ENCODE measurements around the gene TBC1D2B. TPM values are rescaled to one million over a fixed set of nuclear protein-coding genes. Genes with fewer than 3 reads are reported as not detected.

TBC1D2B gene
- total and polyA plus RNA-seq, 2 donors (not counting 3 experiments of a cell fraction or from before 2014, with no cell fraction given): 30.8 to 46.1 TPM

DNA sequence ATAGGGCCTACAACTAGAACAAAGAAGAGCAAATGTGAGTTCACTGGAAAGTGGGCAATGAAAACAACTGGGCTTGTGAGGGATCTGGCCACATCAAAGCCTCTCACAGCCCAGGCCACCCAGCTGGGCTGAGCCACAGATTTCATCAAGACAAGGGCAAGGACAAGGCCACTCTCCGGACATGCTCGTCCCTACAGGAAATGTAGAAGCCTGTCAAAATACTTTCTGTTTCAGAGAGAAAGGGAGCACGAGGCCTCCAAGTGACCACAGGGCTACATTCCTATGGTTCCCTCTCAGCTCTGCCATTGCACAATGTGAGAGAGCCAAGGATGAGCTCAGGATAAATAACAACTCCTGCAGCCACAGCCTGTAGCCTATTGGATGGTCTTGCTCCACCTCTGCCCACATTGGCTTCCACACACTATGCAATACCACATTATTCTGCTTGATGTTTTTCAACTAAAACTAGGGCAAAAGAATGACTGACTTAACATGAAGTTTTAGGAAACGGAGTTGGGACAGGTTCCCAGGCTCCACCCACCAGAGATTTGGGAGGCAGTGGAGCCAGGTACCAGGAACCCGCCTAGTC lies 12.1 kb downstream of the TBC1D2B start:
- Histone ChIP-seq H3K79me2 (ENCODE audit: control insufficient read depth, insufficient read depth, low read length) (peaks cover 82% of the 10 kb centered on the region), H3K27ac (ENCODE audit: insufficient read depth, low read depth, low read length) (peak overlapping the region; percentile 27), H3K27me3 (ENCODE audit: control insufficient read depth in 2 of 2, insufficient read depth in 2 of 2, low read length in 2 of 2) (no peaks in the 10 kb centered on the region), H4K20me1 (replicated peaks; ENCODE audit: control insufficient read depth, extremely low read depth, insufficient read depth, low read length) (no peaks in the 10 kb centered on the region), H3K9me3 (replicated peaks; ENCODE audit: control insufficient read depth, insufficient read depth, low read length) (no peaks in the 10 kb centered on the region), H3K4me1 (ENCODE audit: control insufficient read depth, extremely low read depth, insufficient read depth, low read length) (peaks cover 61% of the 10 kb centered on the region), H3K9me1 (replicated peaks; ENCODE audit: control insufficient read depth, extremely low read depth, insufficient read depth, low read length) (no peaks in the 10 kb centered on the region), H2AFZ (ENCODE audit: low read depth, low read length) (no peak overlapping the region), H3K4me2 (ENCODE audit: insufficient read depth, low read length) (peak overlapping the region; percentile 39), H3K4me3 (replicated peaks in 1 of 3; ENCODE audit: insufficient read depth in 1 of 3, low read depth in 1 of 3, low read length in 3 of 3) (no peak overlapping the region), H3K9ac (replicated peaks; ENCODE audit: extremely low read depth, insufficient read depth, low read length) (peak overlapping the region; percentile 16), H3K36me3 (ENCODE audit: control insufficient read depth in 2 of 2, extremely low read depth in 1 of 2, insufficient read depth in 2 of 2, low read length in 2 of 2) (no peaks in the 10 kb centered on the region)
- DNase-seq (ENCODE audit: low read depth, low spot score) (peak; percentile 68), FAIRE-seq (peak; percentile 74)
- dilution Hi-C loops (cut with MboI; ENCODE audit: extremely low pct_ligation_motif_present, low sequenced_read_pairs) (no loop called here), intact Hi-C loops (cut with micrococcal nuclease) (loop anchor here (2.0 kb wide), 1 partner anchor 15 kb away; no protein-coding TSS in a partner anchor)
- POLR2A ChIA-PET: no interaction called here
- TF ChIP-seq EZH2 (IDR thresholded peaks at IDR 0.05; ENCODE audit: borderline replicate concordance, low read depth, low read length, severe bottlenecking) (no peak), FOS (IDR thresholded peaks at IDR 0.05; ENCODE audit: borderline replicate concordance, insufficient read depth, low read length) (no peak), POLR2AphosphoS5 (IDR thresholded peaks at IDR 0.05; ENCODE audit: insufficient read depth, low read depth, low read length) (peak; percentile 52)
- CTCF ChIA-PET: interaction anchor here (0.6 to 1.0 kb wide), 3 partner anchors 13 to 30 kb away, joined by 3 to 6 read pairs (median 3); no protein-coding TSS in a partner anchor
- no TSS peak for BruUV-seq (replicated peaks)

DNA sequence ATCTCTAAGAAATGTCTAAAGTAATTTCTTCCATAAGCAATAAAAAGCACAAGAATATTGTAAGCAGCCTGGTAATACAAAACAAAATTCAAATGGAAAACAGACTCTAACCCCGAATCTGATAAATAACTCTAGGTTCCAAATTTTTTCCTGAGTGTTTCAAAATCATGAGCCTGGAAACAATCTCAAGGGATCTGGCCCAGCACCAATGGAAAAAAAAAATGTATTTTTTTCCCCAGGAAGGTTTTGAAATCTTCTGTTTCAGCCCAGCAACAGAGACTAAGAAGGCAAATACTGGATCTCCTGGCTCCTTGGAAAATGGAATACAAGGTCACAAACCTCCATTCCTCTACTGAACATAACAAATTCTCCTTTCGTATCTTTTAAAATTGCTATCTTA lies 13.0 kb downstream of the TBC1D2B start:
- ChIA-PET CTCF (no interaction called here), POLR2A (no interaction called here)
- dilution Hi-C loops (cut with MboI; ENCODE audit: extremely low pct_ligation_motif_present, low sequenced_read_pairs) (no loop called here), intact Hi-C loops (cut with micrococcal nuclease) (loop anchor here (2.0 kb wide), 1 partner anchor 14 kb away; no protein-coding TSS in a partner anchor)
- Histone ChIP-seq H3K27ac (ENCODE audit: insufficient read depth, low read depth, low read length) (no peak overlapping the region), H2AFZ (ENCODE audit: low read depth, low read length) (no peak overlapping the region), H3K9ac (replicated peaks; ENCODE audit: extremely low read depth, insufficient read depth, low read length) (no peak overlapping the region), H3K79me2 (ENCODE audit: control insufficient read depth, insufficient read depth, low read length) (peaks cover 80% of the 10 kb centered on the region), H3K4me2 (ENCODE audit: insufficient read depth, low read length) (no peak overlapping the region), H3K36me3 (ENCODE audit: control insufficient read depth in 2 of 2, extremely low read depth in 1 of 2, insufficient read depth in 2 of 2, low read length in 2 of 2) (no peaks in the 10 kb centered on the region), H3K4me3 (replicated peaks in 1 of 3; ENCODE audit: insufficient read depth in 1 of 3, low read depth in 1 of 3, low read length in 3 of 3) (no peak overlapping the region), H3K4me1 (ENCODE audit: control insufficient read depth, extremely low read depth, insufficient read depth, low read length) (peaks cover 55% of the 10 kb centered on the region), H4K20me1 (replicated peaks; ENCODE audit: control insufficient read depth, extremely low read depth, insufficient read depth, low read length) (no peaks in the 10 kb centered on the region), H3K27me3 (ENCODE audit: control insufficient read depth in 2 of 2, insufficient read depth in 2 of 2, low read length in 2 of 2) (no peaks in the 10 kb centered on the region), H3K9me3 (replicated peaks; ENCODE audit: control insufficient read depth, insufficient read depth, low read length) (no peaks in the 10 kb centered on the region), H3K9me1 (replicated peaks; ENCODE audit: control insufficient read depth, extremely low read depth, insufficient read depth, low read length) (no peaks in the 10 kb centered on the region)
- DNase-seq (ENCODE audit: low read depth, low spot score) (no peak), FAIRE-seq (no peak)
- BruUV-seq (replicated peaks): no TSS peak
- TF ChIP-seq MYC (IDR thresholded peaks at IDR 0.05; ENCODE audit: low read depth, low read length) (no peak), FOS (IDR thresholded peaks at IDR 0.05; ENCODE audit: borderline replicate concordance, insufficient read depth, low read length) (no peak), JUN (IDR thresholded peaks at IDR 0.05; ENCODE audit: borderline replicate concordance, insufficient read depth, insufficient read length, low read depth) (no peak), POLR2AphosphoS5 (IDR thresholded peaks at IDR 0.05; ENCODE audit: insufficient read depth, low read depth, low read length) (no peak), POLR2A (IDR thresholded peaks at IDR 0.05; ENCODE audit: low read depth, low read length) (no peak), GATA2 (IDR thresholded peaks at IDR 0.05; ENCODE audit: insufficient read depth, insufficient read length, low read depth, low read length) (no peak), EZH2 (IDR thresholded peaks at IDR 0.05; ENCODE audit: borderline replicate concordance, low read depth, low read length, severe bottlenecking) (no peak)
- TF ChIP-seq, protein P1, sequence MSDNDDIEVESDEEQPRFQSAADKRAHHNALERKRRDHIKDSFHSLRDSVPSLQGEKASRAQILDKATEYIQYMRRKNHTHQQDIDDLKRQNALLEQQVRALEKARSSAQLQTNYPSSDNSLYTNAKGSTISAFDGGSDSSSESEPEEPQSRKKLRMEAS (IDR thresholded peaks at IDR 0.05; ENCODE audit: insufficient read depth, insufficient read length): no peak
- TF ChIP-seq, protein P2, sequence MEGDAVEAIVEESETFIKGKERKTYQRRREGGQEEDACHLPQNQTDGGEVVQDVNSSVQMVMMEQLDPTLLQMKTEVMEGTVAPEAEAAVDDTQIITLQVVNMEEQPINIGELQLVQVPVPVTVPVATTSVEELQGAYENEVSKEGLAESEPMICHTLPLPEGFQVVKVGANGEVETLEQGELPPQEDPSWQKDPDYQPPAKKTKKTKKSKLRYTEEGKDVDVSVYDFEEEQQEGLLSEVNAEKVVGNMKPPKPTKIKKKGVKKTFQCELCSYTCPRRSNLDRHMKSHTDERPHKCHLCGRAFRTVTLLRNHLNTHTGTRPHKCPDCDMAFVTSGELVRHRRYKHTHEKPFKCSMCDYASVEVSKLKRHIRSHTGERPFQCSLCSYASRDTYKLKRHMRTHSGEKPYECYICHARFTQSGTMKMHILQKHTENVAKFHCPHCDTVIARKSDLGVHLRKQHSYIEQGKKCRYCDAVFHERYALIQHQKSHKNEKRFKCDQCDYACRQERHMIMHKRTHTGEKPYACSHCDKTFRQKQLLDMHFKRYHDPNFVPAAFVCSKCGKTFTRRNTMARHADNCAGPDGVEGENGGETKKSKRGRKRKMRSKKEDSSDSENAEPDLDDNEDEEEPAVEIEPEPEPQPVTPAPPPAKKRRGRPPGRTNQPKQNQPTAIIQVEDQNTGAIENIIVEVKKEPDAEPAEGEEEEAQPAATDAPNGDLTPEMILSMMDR (IDR thresholded peaks at IDR 0.05; ENCODE audit: extremely low read depth in 1 of 2, insufficient read depth in 1 of 2, low read depth in 1 of 2, low read length in 2 of 2): no peak

Data from endothelial cell of umbilical vein (primary cell).